GM18951 (cell line): ENCODE results near the gene DOCK3.

ENCODE experiments used
- POLR2A ChIP-seq: IDR thresholded peaks from 4 replicates; pipeline ENCODE4 v1.6.1; 2011; ENCODE audit warnings: mild to moderate bottlenecking; ENCODE audit not compliant: insufficient read length, insufficient read depth; ENCODE audit errors: extremely low read depth
- in situ Hi-C: fragments of 300-500 bp; cut with MboI; formaldehyde crosslinking; loops from one replicate; pipeline ENCODE4 v1.12.0; 2022; ENCODE audit warnings: low sequenced_read_pairs, mixed read lengths, inconsistent platforms; ENCODE audit not compliant: unreplicated experiment

DOCK3 gene

DNA sequence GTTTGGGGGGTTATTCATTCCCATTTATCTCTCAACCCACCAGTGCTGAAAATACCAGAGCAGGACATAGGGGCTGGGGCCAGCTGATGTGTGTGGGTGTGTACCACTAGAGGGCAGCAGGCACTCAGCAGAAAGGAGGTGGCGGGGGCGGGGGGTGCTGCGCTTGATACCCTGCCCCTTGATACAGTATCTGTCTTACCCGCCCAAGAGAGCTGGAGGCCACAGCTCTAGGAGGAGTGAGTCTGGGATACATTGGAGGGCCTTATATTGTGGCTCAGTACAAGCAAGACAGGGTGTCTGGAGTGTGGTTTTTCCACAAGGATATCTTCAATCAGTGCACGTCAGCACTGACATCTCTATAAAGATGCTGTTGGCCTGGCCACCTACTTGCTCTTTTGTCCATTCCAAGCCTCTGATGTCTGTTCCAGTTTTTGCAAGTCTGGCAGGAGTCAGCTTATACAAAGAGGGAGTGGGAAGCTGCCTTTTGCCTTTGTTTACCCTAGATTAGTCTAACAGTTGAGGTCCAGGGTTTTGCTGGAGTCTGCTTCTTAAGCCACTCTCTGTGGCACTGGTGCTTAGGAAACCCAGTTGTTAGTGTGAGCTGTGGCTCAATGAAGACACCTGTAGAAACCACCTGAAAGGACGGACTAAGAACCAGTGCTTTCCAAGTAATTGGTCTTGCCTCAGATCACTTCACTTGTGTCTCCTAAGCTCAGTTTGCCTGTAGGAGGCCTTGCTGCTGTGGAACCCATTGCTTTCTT lies 714.9 kb downstream of the DOCK3 start:
- in situ Hi-C loops: loop anchor here (25.0 kb wide), 1 partner anchor 777 kb away; the partner anchor contains the start of genes CISH and MAPKAPK3
- TF ChIP-seq POLR2A: peak; percentile 30

- in situ Hi-C loops: loop anchor here (25.0 kb wide), 1 partner anchor 778 kb away; the partner anchor contains the start of genes CISH and MAPKAPK3
- no peak for TF ChIP-seq POLR2A
Observed at GRCh38 chr3:51390246-51391074, 715.7 kb downstream of the DOCK3 start.

DNA sequence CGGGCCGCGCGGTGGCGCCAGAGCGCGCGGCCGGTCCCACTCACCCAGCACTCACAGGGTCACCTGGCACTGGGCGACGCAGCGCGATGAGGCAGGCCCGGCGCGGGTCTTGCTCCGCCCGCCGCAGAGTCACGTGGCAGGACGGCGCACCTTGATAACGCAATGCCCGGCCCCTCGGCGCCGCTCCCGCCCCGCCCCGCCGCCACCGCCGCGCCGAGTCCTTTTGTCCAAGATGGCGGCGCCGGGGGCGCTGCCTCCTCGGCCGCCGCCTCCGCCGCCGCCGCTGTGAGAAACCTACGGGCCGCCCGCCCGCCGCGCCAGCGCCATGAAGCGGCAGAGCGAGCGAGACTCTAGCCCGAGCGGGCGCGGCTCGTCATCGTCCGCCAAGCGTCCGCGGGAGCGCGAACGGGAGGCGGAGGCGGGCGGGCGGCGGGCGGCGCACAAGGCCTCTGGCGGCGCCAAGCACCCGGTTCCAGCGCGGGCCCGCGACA lies 716.4 kb downstream of the DOCK3 start, which contains the start of gene RBM15B:
TSS of gene RBM15B (plus strand) at position 211 of the 491 bp plus-strand sequence. CDS start at position 326, 115 bp downstream.
- peak; percentile 84 for TF ChIP-seq POLR2A
- in situ Hi-C loops: loop anchor here (25.0 kb wide), 1 partner anchor 779 kb away; the partner anchor contains the start of genes CISH and MAPKAPK3

GRCh38 chr3:51391566-51392354 lies 717.0 kb downstream of the DOCK3 start:
- TF ChIP-seq POLR2A: peak; percentile 6
- in situ Hi-C loops: loop anchor here (25.0 kb wide), 1 partner anchor 779 kb away; the partner anchor contains the start of genes CISH and MAPKAPK3

DNA sequence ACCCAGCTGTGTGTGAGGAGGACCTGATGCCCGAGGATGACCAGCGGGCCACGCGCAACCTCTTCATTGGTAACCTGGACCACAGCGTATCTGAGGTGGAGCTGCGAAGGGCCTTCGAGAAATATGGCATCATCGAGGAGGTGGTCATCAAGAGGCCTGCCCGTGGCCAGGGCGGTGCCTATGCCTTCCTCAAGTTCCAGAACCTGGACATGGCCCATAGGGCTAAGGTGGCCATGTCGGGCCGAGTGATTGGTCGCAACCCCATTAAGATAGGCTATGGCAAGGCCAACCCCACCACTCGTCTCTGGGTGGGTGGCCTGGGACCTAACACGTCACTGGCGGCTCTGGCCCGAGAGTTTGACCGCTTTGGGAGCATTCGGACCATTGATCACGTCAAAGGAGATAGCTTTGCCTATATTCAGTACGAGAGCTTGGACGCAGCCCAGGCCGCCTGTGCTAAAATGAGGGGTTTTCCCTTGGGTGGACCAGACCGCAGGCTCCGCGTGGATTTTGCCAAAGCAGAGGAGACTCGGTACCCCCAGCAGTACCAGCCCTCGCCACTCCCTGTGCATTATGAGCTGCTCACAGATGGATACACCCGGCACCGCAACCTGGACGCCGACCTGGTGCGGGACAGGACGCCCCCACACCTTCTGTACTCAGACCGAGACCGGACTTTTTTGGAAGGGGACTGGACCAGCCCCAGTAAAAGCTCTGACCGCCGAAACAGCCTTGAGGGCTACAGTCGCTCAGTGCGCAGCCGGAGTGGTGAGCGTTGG lies 717.8 kb downstream of the DOCK3 start:
- in situ Hi-C loops: loop anchor here (25.0 kb wide), 1 partner anchor 780 kb away; the partner anchor contains the start of genes CISH and MAPKAPK3
- no peak for TF ChIP-seq POLR2A

DNA sequence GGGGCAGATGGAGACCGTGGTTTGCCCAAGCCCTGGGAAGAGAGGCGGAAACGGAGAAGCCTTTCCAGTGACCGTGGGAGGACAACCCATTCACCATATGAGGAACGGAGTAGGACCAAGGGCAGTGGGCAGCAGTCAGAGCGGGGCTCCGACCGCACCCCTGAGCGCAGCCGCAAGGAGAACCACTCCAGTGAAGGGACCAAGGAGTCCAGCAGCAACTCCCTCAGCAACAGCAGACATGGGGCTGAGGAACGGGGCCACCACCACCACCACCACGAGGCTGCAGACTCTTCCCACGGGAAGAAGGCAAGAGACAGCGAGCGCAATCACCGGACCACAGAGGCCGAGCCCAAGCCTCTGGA lies 718.4 kb downstream of the DOCK3 start:
- TF ChIP-seq POLR2A: no peak
- in situ Hi-C loops: loop anchor here (25.0 kb wide), 1 partner anchor 781 kb away; the partner anchor contains the start of genes CISH and MAPKAPK3

DNA sequence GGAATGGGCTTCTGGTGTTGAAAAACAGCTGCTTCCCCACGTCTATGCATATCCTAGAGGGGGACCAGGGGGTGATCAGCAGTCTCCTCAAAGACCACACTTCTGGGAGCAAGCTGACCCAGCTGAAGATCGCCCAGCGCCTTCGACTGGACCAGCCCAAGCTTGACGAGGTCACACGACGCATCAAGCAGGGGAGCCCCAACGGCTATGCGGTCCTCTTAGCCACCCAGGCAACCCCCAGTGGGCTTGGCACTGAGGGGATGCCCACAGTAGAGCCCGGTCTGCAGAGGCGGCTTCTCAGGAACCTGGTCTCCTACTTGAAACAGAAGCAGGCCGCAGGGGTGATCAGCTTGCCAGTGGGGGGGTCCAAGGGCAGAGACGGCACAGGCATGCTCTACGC lies 718.8 kb downstream of the DOCK3 start:
- TF ChIP-seq POLR2A: no peak
- in situ Hi-C loops: loop anchor here (25.0 kb wide), 1 partner anchor 781 kb away; the partner anchor contains the start of genes CISH and MAPKAPK3

- TF ChIP-seq POLR2A: no peak
- in situ Hi-C loops: loop anchor here (25.0 kb wide), 1 partner anchor 782 kb away; the partner anchor contains the start of genes CISH and MAPKAPK3
Observed at GRCh38 chr3:51394541-51394940, 719.8 kb downstream of the DOCK3 start.

DNA sequence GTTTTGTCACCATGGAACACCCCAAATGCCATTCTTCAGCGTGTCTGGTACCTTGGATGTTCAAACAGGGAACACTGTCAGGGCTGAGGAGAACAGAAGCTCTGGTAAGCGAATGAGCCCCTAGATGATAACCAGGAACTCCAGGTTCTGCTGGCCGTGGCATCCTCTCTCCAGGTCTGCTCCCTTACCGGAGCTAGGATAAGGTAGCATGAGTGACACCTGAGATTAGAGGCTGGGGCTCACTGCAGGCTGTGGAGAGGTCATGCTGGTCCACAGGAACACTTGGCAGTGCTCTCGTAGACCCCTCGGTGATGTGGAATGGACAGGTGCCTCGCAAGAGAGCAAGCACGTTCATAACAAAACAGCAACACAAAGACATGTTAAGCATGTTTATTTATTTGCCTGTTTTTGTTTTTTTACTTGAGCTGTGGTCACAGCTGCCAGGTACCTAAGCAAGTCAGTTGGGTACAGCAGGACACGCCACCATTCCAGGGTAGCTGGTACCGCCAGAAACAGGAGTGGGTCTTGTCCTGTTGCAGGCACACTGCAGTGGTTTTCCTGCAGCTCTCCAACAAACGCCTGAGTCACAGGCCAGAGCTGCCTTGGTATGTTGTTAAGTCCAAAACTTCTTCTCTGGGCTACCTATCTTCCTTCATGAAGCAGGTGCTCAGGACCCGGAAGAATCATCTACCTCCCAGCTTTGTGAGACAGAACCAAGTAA lies 720.9 kb downstream of the DOCK3 start:
- no peak for TF ChIP-seq POLR2A
- in situ Hi-C loops: loop anchor here (25.0 kb wide), 1 partner anchor 783 kb away; the partner anchor contains the start of genes CISH and MAPKAPK3

DNA sequence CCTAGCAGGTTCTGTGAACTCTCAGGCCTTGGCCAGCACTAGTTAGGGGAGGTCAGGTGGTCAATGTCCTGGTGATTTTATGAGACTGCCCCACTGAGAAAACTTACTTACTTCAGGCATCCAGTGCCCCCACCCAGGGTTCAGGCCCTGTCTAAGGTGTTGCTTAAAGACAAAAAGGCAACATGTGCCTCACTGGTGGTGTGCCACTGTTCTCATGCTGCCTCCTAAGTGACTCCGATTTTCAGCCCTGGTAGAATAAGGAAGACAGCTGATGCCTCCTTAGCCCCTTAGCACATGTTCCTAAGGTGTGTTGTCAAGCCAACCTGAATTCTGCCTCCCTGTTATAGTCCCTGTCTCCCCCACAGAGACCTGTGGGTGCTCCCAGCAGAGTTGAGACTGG lies 721.7 kb downstream of the DOCK3 start:
- TF ChIP-seq POLR2A: no peak
- in situ Hi-C loops: loop anchor here (25.0 kb wide), 1 partner anchor 784 kb away; the partner anchor contains the start of genes CISH and MAPKAPK3

DNA sequence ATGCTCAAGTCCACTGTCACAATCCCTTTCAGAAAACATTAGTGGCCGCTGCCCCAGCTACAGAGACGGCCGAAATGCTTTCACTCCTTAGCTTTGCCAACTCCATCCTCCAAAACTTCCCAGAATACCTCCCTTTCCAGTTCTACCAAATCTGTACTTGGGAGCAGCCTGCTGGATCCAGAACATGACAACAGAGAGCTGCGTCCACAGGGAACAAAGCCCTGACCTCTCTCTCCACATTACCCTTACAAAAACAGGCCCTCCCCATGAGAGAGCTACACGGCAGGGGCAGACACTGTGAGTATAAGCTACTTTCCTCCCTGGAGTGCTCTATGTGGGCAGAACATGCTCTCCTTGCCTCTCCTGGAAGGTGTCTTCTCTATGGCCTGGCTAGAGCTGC lies 722.7 kb downstream of the DOCK3 start:
- in situ Hi-C loops: loop anchor here (25.0 kb wide), 1 partner anchor 785 kb away; the partner anchor contains the start of genes CISH and MAPKAPK3
- TF ChIP-seq POLR2A: no peak
